Measurements from ENCODE around the gene C11orf54. TPM values are rescaled to one million over a fixed set of nuclear protein-coding genes. Genes with fewer than 3 reads are reported as not detected.
"Not testable (repeated sequence)": the region's sequence is repeated elsewhere in the genome, so short reads cannot be mapped to it uniquely, and the experiment has no call there.

The C11orf54 gene
- total RNA-seq, 1 donor from 2014 or later = 30.2 TPM

DNA sequence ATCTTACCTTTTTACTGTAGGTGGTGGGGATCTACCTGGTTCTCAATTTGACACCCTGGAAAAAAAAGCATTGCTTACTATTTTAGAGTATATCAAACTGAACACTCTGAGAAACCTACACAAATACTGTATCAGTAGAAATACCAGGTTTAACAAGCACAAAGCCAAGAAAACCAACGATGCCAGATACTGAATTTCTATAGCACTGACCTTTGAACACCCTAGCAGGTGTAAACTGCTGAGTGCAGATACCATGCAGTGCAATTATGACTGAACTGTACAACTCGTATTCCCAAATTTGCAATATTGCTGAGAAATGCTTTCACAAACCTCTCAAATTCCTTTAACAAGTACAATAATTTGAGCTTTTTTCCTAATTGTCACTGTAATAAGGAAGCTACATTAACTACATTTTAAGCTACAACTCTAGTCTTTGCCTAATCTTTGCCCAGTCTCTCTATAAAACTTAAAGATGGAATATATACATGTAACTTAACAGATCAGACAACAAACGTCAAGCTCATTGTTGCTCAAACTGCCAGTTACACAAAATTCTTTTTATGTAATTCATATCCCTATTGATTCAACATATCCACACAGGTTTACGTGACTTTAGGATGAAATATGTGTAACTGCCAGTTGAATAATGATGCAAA lies 9.1 kb upstream of the C11orf54 start:
- no peak for ATAC-seq
- DNase-seq (ENCODE audit: missing footprints) = no peak

DNA sequence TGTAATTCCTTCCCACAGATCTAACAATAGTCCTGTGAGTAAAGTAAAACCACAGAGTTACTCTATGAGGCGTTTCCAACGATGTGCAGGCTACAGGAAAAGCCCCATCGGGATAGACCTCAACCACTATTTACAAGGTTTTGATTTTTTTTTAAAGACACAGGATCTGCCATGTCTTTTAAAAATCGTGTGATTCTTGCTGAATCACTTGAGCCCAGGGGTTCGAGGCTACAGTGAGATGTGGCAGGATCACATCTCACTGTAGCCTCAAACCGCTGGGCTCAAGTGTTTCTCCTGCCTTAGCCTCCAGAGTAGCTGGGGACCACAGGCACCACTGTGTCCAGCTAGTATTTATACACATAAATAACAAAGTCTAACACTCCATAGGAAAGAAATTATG lies 8.0 kb upstream of the C11orf54 start:
- no peak for ATAC-seq
- intact Hi-C loops (cut with DNase I) = no loop called here
- DNase-seq (ENCODE audit: missing footprints) = no peak

More for the DNA sequence above, 9.1 kb upstream of the C11orf54 start:
- intact Hi-C loops (cut with DNase I) = no loop called here

DNA sequence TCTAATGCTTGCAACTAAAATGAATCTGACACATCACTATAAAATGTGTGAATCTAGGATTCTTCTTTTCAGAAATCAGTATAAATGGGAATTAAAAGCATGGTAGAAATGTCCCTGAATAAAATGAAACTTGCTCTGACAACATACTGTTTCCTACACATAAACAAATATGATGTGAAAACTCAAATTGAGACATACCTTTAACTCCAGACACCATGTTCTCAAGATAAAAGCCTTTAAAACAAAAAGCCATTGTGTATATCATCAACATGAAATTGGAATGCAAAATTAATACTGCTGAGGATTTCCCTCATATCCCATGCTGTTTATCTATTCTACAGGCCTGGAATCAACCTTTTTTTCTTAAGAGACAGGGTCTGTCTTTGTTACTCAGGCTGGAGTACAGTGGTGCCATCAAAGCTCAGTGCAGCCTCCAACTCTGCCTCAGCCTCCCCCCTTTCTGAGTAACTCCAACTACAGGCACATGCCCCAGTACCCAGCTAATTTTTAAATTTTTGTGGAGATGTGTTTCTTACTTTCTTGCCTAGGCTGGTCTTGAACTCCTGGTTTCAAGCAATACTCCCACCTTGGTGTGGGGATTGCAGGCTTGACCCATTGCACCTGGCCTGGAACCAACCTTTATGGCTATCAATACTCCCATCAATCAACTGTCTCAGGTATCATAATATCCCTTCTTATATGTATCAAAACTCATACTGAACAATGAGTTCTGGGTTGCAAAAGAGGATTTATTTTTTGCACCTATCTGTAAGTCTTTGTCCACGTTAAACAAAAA lies 6.8 kb upstream of the C11orf54 start:
- no peak for DNase-seq (ENCODE audit: missing footprints)
- intact Hi-C loops (cut with DNase I) = no loop called here
- ATAC-seq = no peak

DNA sequence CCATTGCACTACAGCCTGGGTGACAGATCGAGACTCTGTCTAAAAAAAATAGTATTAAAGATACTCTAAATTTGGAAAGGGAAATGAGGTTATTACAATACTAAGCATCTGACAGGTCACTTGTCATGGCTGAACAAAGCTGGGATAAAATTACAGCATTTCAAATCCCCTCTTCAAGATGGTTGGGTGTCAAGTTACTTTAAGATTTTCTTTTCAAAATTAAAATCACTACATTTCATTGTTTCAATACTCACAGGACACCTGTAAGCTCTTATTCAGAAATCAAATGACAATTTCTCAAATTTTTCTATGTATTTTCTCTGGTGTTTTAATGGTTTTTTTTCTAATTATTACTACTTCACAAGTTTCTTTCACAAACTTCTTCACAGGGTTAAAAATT lies 5.8 kb upstream of the C11orf54 start:
- DNase-seq (ENCODE audit: missing footprints) (no peak), ATAC-seq (no peak)
- intact Hi-C loops (cut with DNase I) = no loop called here

DNA sequence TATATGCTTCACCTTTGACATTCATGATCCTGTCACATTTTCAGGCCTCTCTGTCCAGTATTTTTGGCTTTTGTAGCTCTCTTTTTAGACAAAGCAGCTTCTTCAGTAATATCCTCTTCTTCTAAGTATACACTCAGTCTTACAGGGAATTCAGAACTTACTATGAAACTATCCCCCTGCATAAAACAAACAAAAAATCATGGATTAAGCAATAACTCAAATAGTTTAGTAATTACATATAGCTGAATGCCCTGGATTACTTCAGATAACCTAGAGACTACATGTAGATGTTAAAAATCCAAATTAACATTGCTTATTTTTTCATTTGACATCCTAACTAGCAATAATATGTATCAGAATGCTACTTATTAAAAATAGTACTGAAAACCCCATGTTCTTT lies 5.3 kb upstream of the C11orf54 start:
- no peak for DNase-seq (ENCODE audit: missing footprints)
- ATAC-seq = no peak
- intact Hi-C loops (cut with DNase I) = no loop called here

DNA sequence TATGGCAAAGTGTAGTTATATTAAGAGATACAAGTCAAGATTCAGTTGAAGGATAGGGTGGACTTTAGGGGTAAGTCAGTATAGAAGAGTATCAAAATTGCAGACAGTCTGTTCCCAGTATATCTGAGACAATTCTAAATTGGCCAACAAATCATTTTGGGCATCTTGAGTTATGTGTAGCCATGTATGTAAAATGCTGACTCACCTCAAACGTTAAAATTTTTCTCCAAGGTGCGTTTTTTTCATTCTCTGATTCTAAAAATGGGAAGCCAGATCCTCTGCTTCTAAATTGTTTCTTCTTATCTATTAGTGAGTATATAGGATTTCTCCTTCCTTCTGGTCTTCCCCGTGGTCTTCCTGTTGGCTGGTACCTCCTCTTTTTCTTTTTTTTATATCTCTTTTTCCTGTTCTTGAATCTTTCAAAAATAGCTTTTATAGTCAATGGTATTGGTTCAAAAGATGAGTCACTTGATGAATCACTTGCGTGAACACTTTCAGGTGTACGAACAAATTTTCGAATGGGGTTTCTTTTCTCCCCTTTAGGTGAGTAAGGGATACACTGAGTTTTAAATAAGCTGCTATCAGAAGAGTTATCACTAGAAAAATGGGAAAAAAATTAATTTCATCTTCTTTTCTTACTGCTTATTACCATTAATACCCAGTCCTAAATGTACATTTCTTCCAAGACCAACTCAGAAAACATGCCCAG lies 3.4 kb upstream of the C11orf54 start:
- ATAC-seq = no peak
- DNase-seq (ENCODE audit: missing footprints) = no peak
- intact Hi-C loops (cut with DNase I) = no loop called here

DNA sequence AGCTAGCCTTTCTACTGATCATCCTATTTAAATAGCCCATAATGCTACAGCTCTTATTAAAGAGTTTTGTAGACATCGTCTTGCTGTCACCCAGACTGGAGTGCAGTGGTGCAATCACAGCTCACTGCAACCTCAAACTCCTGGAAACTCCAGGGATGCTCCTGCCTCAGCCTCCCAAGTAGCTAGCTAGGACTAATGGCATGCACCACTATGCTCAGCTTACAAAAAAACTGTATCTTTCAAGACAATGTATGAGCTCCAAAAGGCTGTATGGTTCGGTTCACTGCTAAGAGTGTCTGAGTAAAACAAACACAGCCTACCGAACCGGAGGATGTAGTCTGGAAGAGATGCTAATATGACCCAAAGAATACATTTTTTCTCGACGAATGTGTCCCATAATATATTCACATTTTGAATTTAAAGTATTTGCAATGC lies 2.8 kb upstream of the C11orf54 start:
- intact Hi-C loops (cut with DNase I) = no loop called here
- ATAC-seq = no peak
- DNase-seq (ENCODE audit: missing footprints) = no peak

DNA sequence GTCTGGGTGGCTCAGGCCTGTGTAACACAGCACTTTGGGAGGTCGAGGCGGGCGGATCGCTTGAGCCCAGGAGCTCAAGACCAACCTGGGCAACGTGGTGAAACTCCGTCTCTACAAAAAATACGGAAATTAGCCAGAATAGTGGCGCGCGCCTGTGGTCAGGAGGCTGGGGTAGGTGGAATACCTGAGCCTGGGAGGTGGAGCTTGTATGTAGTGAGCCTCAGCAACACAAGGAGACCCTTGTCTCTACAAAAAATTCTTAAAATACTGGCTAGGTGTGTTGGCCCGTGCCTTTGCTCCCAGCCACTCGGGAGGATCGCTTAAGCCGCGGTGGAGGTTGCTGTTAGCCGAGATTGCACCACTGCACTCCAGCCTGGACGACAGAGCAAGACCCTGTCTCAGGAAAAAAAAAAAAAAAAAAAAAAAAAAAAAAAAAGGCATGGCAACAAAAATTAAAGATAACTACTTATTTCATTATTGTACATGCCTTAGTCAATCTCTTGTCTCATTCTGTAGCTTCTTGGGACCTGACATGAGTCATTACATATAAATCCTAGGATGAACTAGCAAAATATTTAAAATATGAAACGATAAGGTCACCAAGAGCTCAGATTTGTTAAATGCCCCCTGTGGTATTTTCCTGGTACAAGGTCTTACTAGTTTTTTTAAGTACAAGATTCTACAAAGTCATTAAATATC lies 1.3 kb upstream of the C11orf54 start:
- intact Hi-C loops (cut with DNase I) = loop anchor here (5.0 kb wide), 1 partner anchor 78 kb away; the partner anchor contains the start of gene CEP295
- ATAC-seq (no peak), DNase-seq (ENCODE audit: missing footprints) (no peak)

DNA sequence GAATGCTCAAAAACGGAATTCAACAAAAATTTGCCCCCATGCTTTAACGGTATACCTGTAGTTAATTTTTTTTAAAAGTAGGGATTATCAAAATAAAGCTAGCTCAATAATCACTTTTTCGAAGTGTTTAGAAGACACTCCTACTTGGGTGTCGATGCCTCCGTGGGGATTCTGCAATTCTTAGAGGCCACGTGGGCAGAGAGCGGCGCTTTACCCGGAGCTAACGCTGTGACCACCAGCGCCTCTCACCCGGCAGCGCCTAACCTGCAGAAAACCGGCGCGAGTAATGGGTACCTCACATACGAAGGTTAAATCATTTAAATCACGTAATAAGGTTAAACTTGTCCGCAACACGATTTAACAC lies 760 bp upstream of the C11orf54 start:
- peak; percentile 58 for ATAC-seq
- intact Hi-C loops (cut with DNase I) = loop anchor here (1.0 to 5.0 kb wide), 2 partner anchors 44 to 78 kb away; partner anchors contain the start of genes CEP295 and MED17
- peak; percentile 81 for DNase-seq (ENCODE audit: missing footprints)

DNA sequence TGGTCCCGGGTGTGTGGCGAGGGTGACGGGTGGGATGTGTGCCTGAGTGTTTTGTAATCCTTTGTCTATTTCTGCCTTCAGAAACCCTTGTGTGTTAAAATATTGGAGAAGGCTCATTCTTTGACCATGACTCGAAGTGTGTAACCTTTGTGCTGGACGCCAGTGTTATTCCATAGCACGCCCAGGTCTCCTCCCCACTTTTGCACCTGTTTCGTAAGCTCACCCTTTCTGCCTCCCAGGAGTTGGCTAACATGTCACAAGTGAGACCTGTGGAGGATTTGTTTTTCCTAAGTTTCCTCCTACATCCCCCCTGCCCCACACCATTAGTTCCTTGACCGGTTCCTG lies 382 bp downstream of the C11orf54 start:
- intact Hi-C loops (cut with DNase I) = loop anchor here (1.0 to 5.0 kb wide), 2 partner anchors 42 to 80 kb away; partner anchors contain the start of genes CEP295 and MED17
- DNase-seq (ENCODE audit: missing footprints) (no peak), ATAC-seq (peak; percentile 39)

DNA sequence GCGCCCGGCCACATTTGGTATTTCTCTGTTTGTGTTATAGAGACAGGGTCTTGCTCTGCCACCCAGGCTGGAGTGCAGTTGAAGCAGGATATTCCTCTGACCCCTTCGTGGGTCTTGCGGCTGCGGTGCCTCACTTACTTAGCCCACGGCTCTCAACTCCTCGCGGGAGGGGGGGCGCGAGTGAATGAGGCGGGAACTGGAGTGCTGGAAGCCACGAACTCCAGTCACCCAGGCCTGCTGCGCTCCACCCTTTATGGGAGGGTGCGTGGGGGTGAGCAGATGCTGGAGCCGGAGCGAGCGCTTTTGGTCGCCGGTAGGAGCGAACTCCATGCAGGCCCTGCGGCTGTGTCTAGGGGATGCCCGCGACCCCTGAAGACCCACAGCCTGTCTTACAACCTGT lies 1.8 kb downstream of the C11orf54 start:
- DNase-seq (ENCODE audit: missing footprints) (no peak), ATAC-seq (no peak)
- intact Hi-C loops (cut with DNase I) = loop anchor here (5.0 kb wide), 1 partner anchor 81 kb away; the partner anchor contains the start of gene CEP295

DNA sequence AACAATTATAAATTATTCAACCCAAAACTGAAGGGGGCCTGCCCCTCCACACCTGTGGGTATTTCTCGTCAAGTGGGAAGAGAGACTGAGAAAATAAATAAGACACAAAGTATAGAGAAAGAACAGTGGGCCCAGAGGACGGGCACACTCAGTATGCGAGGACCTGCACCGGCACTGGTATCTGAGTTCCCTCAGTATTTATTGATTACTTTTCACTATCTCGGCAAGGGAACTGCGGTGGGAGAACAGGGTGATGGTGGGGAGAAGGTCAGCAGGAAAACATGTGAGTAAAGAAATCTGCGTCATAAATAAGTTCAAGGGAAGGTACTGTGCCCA lies 3.2 kb downstream of the C11orf54 start:
- DNase-seq (ENCODE audit: missing footprints) (no peak), ATAC-seq (no peak)
- intact Hi-C loops (cut with DNase I) = loop anchor here (5.0 kb wide), 1 partner anchor 82 kb away; the partner anchor contains the start of gene CEP295

DNA sequence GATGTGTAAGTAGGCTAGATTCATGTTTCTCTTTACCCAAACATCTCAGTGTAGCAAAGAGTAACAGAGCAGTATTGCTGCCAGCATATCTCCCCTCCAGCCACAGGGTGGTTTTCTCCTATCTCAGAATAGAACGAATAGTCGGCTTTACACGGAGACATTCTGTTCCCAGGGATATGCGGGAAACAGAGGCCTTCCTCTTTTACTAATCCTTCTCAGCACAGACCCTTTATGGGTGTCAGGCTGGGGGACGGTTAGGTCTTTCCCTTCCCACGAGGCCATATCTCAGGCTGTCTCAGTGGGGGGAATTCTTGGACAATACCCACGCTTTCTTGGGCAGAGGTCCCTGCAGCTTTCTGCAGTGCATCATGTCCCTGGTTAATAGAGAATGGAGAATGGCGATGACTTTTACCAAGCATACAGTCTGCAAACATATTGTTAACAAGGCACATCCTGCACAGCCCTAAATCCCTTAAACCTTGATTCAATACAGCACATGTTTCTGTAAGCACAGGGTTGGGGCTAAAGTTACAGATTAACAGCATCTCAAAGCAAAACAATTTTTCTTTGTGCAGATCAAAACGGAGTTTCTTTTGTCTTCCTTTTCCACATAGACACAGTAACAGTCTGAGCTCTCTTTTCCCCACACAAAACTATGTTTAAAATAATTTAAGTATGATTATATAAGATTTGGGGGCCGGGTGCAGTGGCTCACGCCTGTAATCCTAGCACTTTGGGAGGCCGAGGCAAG lies 3.7 kb downstream of the C11orf54 start:
- intact Hi-C loops (cut with DNase I); ATAC-seq; DNase-seq (ENCODE audit: missing footprints): not testable (repeated sequence)

DNA sequence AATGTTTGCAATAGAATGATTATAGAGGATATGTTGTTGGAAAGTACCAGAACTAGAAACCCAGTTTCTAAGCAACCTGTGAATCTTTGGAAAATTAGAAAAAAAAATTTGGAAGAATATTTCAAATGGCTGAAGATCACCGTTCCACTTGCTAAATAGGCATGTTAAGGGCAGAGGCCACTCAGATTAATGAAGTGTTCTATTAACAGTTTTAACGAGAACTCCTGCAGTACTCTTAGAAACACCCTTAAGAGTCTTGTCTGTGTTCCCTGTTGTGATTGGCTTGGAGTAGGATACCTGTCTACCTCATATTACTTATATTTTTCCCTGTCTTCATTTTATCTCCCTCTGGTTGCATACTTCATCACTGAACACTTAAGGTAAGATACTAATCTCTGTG lies 4.6 kb downstream of the C11orf54 start:
- no peak for ATAC-seq
- intact Hi-C loops (cut with DNase I) = no loop called here

DNA sequence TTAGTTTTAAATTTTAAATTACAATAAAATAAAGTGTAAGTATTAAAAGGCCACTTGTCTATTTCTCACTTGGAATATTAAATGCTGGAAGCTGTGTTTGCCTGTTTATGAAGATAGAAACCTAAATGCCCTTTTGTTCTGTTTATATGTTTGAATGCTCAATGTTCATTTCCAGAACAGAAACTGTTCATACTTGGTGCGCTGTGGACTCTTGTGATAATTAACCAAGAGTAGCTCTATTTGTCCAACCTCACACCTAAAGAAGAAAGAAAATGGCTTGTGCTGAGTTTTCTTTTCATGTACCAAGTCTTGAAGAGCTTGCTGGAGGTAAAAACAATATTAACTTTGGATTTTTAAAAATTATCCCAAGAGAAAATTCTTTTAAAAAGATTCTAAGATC lies 5.7 kb downstream of the C11orf54 start:
- ATAC-seq (no peak), DNase-seq (ENCODE audit: missing footprints) (no peak)
- intact Hi-C loops (cut with DNase I) = no loop called here

More for the DNA sequence above, 4.6 kb downstream of the C11orf54 start:
- DNase-seq (ENCODE audit: missing footprints) = no peak

DNA sequence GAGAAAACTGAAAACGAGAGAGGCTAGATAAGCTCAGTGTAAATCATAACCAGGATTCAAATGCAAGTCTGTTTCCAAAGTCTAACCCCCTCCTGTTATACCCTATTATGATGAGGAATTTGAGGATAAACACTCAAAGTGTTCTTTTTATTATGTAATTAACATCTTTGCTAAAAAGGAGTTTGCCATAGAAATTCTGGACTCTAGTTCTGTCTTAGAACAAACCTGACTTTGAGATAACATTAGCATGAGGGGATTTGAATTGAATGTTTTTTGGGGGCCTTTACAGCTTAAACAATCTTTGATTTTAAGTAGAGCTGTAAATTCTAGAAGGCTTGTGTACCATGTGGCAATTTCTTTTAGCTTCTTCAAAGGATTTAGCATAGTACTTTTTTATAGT lies 9.5 kb downstream of the C11orf54 start:
- no peak for DNase-seq (ENCODE audit: missing footprints)
- ATAC-seq = no peak
- intact Hi-C loops (cut with DNase I) = no loop called here

DNA sequence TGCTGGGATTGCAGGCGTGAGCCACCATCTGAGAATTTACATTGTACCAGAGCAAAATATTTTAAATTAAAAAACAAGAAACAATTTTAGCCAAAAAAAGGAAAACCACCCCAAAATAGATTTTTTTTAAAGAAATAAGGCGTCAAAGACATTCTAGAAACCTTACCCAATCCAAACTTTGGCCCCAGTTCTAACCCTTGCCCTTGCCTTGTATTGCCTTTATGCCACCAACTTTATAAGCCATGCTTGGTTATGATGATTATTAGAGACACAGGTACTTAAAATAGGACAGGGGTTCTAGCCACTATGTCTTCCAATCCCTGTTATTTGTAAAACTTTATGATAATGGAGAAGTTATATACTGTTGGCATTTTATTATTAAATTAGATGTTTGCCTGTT lies 11.8 kb downstream of the C11orf54 start:
- intact Hi-C loops (cut with DNase I) = no loop called here
- no peak for DNase-seq (ENCODE audit: missing footprints)
- no peak for ATAC-seq

DNA sequence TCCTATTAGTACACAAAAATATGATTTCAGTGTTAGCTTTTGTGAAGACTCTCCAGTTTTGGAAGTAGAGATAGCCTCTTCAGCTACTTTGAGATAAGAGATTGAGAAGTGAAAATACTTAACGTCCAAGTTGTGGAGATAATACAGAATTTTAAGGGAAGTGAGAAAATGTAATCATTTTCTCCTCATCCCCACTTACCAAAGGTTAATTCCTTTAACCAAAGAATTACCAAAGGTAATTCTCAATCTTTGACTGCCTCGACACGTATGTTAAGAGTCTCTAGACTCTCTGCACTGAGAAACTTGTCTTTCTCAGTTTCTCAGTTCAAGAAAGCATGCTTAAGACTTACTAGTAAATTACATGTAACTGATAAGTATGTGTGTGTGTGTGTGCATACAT lies 15.3 kb downstream of the C11orf54 start:
- intact Hi-C loops (cut with DNase I) = no loop called here
- no peak for ATAC-seq
- no peak for DNase-seq (ENCODE audit: missing footprints)
